HG03521 (cell line): ENCODE data around the gene HPSE.
A peak's percentile ranks its signal among the peaks of the same experiment; 100 is the strongest.
"Not testable (repeated sequence)": the region's sequence is repeated elsewhere in the genome, so short reads cannot be mapped to it uniquely, and the experiment has no call there.

ENCODE experiments used
- ATAC-seq: cut with Tn5 transposase; IDR thresholded peaks from one replicate; pipeline ENCODE4 v1.9.1; 2021; ENCODE audit warnings: mild to moderate bottlenecking, moderate library complexity; ENCODE audit not compliant: unreplicated experiment

The HPSE gene

GRCh38 chr4:83284193-83285054, 50.2 kb downstream of the HPSE start, which contains the start of gene COQ2:
COQ2 (minus strand) TSS chr4:83284798; CDS start chr4:83284764, 34 bp downstream.
- ATAC-seq, result peak; percentile 86

GRCh38 chr4:83283181-83283580, 51.5 kb downstream of the HPSE start:
- no peak for ATAC-seq

GRCh38 chr4:83282049-83282535, 52.6 kb downstream of the HPSE start:
- ATAC-seq, result no peak

- ATAC-seq, result peak; percentile 22
Observed at GRCh38 chr4:83281307-83281706, 53.3 kb downstream of the HPSE start.

GRCh38 chr4:83276299-83277040, 58.2 kb downstream of the HPSE start:
- ATAC-seq, result peak; percentile 63

GRCh38 chr4:83273926-83274325, 60.7 kb downstream of the HPSE start:
- not testable (repeated sequence) for ATAC-seq

- peak; percentile 77 for ATAC-seq
Observed at GRCh38 chr4:83272900-83273299, 61.7 kb downstream of the HPSE start.

GRCh38 chr4:83269256-83269655, 65.4 kb downstream of the HPSE start:
- no peak for ATAC-seq

GRCh38 chr4:83268491-83268890, 66.2 kb downstream of the HPSE start:
- no peak for ATAC-seq

GRCh38 chr4:83267830-83268475, 66.7 kb downstream of the HPSE start:
- no peak for ATAC-seq

GRCh38 chr4:83267121-83267829, 67.4 kb downstream of the HPSE start:
- ATAC-seq, result no peak

- ATAC-seq, result no peak
Observed at GRCh38 chr4:83266689-83267088, 68.0 kb downstream of the HPSE start.

GRCh38 chr4:83263106-83263505, 71.5 kb downstream of the HPSE start:
- no peak for ATAC-seq

- no peak for ATAC-seq
Observed at GRCh38 chr4:83262682-83263081, 72.0 kb downstream of the HPSE start.

GRCh38 chr4:83261307-83261706, 73.3 kb downstream of the HPSE start:
- no peak for ATAC-seq

GRCh38 chr4:83259586-83259985, 75.1 kb downstream of the HPSE start:
- no peak for ATAC-seq

- ATAC-seq, result no peak
Observed at GRCh38 chr4:83258461-83258860, 76.2 kb downstream of the HPSE start.

- ATAC-seq, result no peak
Observed at GRCh38 chr4:83257811-83258210, 76.8 kb downstream of the HPSE start.

- no peak for ATAC-seq
Observed at GRCh38 chr4:83255584-83255983, 79.1 kb downstream of the HPSE start.

GRCh38 chr4:83252782-83253405, 81.8 kb downstream of the HPSE start:
- no peak for ATAC-seq
